ENCODE data around the gene FGF14.

- TF ChIP-seq CTCF (IDR thresholded peaks at IDR 0.05; ENCODE audit: low read depth, low read length, poor library complexity, severe bottlenecking) (no peak), EZH2phosphoT487 (IDR thresholded peaks at IDR 0.05; ENCODE audit: borderline replicate concordance, low read length) (no peak)
These were observed 573.7 kb downstream of the FGF14 start for GRCh38 chr13:101828119-101828518.

All from DOHH2 (cell line).